Adrenal gland (tissue), 12 donors: ENCODE measurements around the gene EEF1AKMT1. TPM values are rescaled to one million over a fixed set of nuclear protein-coding genes. Genes with fewer than 3 reads are reported as not detected.

Experiments used
- polyA plus RNA-seq, 3 donors: library from polyadenylated mRNA; stranded (reverse); fragments of 200-250 nt in 2 of 3; fragments of 350-450 nt in 1 of 3; fragmentation: Illumina TruSeq in 1 of 3; extraction: RNeasy Lipid Tissue Mini Kit (QIAGEN cat#74804) in 1 of 3; gene quantifications; one replicate each; pipeline ENCODE4 v1.2.3, GENCODE V29; 2013 to 2014
- total RNA-seq, 9 donors: library from RNA; depleted of rRNA in 4 of 9; stranded (reverse); fragments of >200 nt in 4 of 9; fragments of 120-200 nt in 1 of 9; fragmentation: NEBNext Ultra II Directional in 1 of 9; extraction: Animal tissue kit (Norgen Biotek cat#: 25700) in 1 of 9; gene quantifications; one replicate each; pipeline versions ENCODE4 v1.1.0 to v1.2.4, GENCODE V29; 2013 to 2023
- donor health status: healthy with polysubstance abuse.
- donor health status: Bipolar disorder and iron deficiency.
- donor health status: DM: yes; HTN: yes; CAD: no.
- donor health status: DM: no; HTN: no; CAD: no.
- donor health status: DM: no; HTN: no; CAD: no.
- donor health status: DM: yes; HTN: yes; CAD: no.

The EEF1AKMT1 gene
- total and polyA plus RNA-seq, 12 donors = 6.8 to 20.0 (median 13.8) TPM

Other genes starting within 250 kb of the EEF1AKMT1 start
- 10 to 100 TPM; 10.6 to 68.0 (median 50.2) TPM for gene CRYL1, start 248.1 kb downstream of the EEF1AKMT1 start, total RNA-seq
- gene CRYL1, start 248.1 kb downstream of the EEF1AKMT1 start, polyA plus RNA-seq = 10 to 100 TPM; 17.0 to 36.3 (median 22.4) TPM
- 10 to 100 TPM in 7 of 9 donors, 1 to 10 TPM in 2; 7.0 to 22.9 (median 12.3) TPM for gene IFT88, start 206.8 kb downstream of the EEF1AKMT1 start, total RNA-seq
- 10 to 100 TPM; 14.8 to 21.2 (median 20.4) TPM for gene IFT88, start 206.8 kb downstream of the EEF1AKMT1 start, polyA plus RNA-seq
- 1 to 10 TPM in 7 of 9 donors, under 1 TPM in 2; 0.47 to 3.8 (median 2.0) TPM for gene IL17D, start 70.3 kb downstream of the EEF1AKMT1 start, total RNA-seq
- gene IL17D, start 70.3 kb downstream of the EEF1AKMT1 start, polyA plus RNA-seq = under 1 TPM; 0.64 to 0.94 (median 0.75) TPM
- 10 to 100 TPM in 7 of 9 donors, 1 to 10 TPM in 2; 8.0 to 20.3 (median 13.7) TPM for gene XPO4, start 128.8 kb upstream of the EEF1AKMT1 start, total RNA-seq
- gene XPO4, start 128.8 kb upstream of the EEF1AKMT1 start, polyA plus RNA-seq = 10 to 100 TPM in 1 of 3 donors, 1 to 10 TPM in 2; 1.9 to 10.5 (median 2.4) TPM